SU-DHL-6 (cell line): ENCODE results near the gene SMIM5.

ENCODE experiments used
- CTCF ChIP-seq: fragments of 200-600 bp; sonication (generic); IDR thresholded peaks from one replicate; pipeline ENCODE4 v1.5.1; 2017; ENCODE audit warnings: antibody characterized with exemption, mild to moderate bottlenecking, low read length, moderate library complexity; ENCODE audit not compliant: insufficient read depth, poor library complexity, severe bottlenecking
- EZH2phosphoT487 ChIP-seq: fragments of 200-600 bp; sonication (generic), shearing (Covaris generic); conservative IDR thresholded peaks from 2 replicates; pipeline ENCODE4 v1.6.1; 2018; ENCODE audit warnings: mild to moderate bottlenecking, antibody characterized with exemption, low read length, moderate library complexity, mixed read lengths

GRCh38 chr17:75647061-75647460, 13.8 kb downstream of the SMIM5 start:
- TF ChIP-seq CTCF = no peak
- no peak for TF ChIP-seq EZH2phosphoT487
